Heart left ventricle (tissue), 16 donors: Measurements from ENCODE around the gene FOXE3. TPM values are rescaled to one million over a fixed set of nuclear protein-coding genes. Genes with fewer than 3 reads are reported as not detected.

Experiments used
- ATAC-seq, 4 donors: fragments of 200-7000 bp; cut with Tn5 transposase; one replicate each; pipeline ENCODE4 v1.9.1; 2020 to 2022; ENCODE audit warnings: moderate library complexity in 4 of 4, mild to moderate bottlenecking in 3 of 4, moderate number of reproducible peaks in 1 of 4
- DNase-seq, 5 donors: peaks; one replicate each; pipeline ENCODE4 v3.0.0-alpha.2; 2020
- H3K27ac ChIP-seq, 12 donors: fragments of 200-600 bp; sonication (generic) in 4 of 12; one replicate each; pipeline versions ENCODE4 v1.5.0 to v1.8.0; 2016 to 2022; ENCODE audit warnings: mild to moderate bottlenecking in 2 of 12
- H3K27me3 ChIP-seq, 9 donors: fragments of 200-600 bp; sonication (generic) in 2 of 9; one replicate each; pipeline versions ENCODE4 v1.5.1 to v1.8.0; 2016 to 2022; ENCODE audit warnings: mild to moderate bottlenecking in 3 of 9
- H3K36me3 ChIP-seq, 9 donors: fragments of 200-600 bp; sonication (generic) in 2 of 9; one replicate each; pipeline versions ENCODE4 v1.5.0 to v1.8.0; 2018 to 2022; ENCODE audit warnings: mild to moderate bottlenecking in 2 of 9
- H3K4me1 ChIP-seq, 12 donors: fragments of 200-600 bp; sonication (generic) in 4 of 12; one replicate each; pipeline versions ENCODE4 v1.5.0 to v1.8.0; 2016 to 2022; ENCODE audit warnings: mild to moderate bottlenecking in 3 of 12
- H3K4me3 ChIP-seq, 12 donors: fragments of 200-600 bp; sonication (generic) in 4 of 12; one replicate each; pipeline versions ENCODE4 v1.5.0 to v1.8.0; 2017 to 2022; ENCODE audit warnings: mild to moderate bottlenecking in 9 of 12, moderate library complexity in 4 of 12
- H3K9me3 ChIP-seq, 12 donors: fragments of 200-600 bp; sonication (generic) in 4 of 12; one replicate each; pipeline versions ENCODE4 v1.5.0 to v1.8.0; 2016 to 2022; ENCODE audit warnings: mild to moderate bottlenecking in 1 of 12
- CTCF ChIP-seq, 12 donors: fragments of 200-600 bp; sonication (generic) in 4 of 12; IDR thresholded peaks; one replicate each; pipeline versions ENCODE4 v1.5.0 to v1.8.0; 2018 to 2022; ENCODE audit warnings: antibody characterized with exemption in 12 of 12, mild to moderate bottlenecking in 5 of 12
- POLR2A ChIP-seq, 2 donors: fragments of 450-650 bp; IDR thresholded peaks; one replicate each; pipeline ENCODE4 v1.6.1; 2017; ENCODE audit warnings: antibody characterized with exemption in 2 of 2, mild to moderate bottlenecking in 2 of 2, moderate library complexity in 2 of 2
- WGBS, 4 donors: extraction: QIAGEN DNeasy Blood & Tissue Kit in 2 of 4; methylation state at CpG; one replicate each; pipeline versions ENCODE4 v1.1.5 to v1.1.7; 2013 to 2018; 5-methylcytosine and 5-hydroxymethylcytosine counted together
- intact Hi-C, 10 donors: fragments of 100-400 bp; cut with DNase I; formaldehyde crosslinking; loops; one replicate each; pipeline versions ENCODE4 v1.11.1 to v1.14.2; 2022
- polyA plus RNA-seq, 2 donors: library from polyadenylated mRNA; stranded (reverse); fragments of 200-250 nt; gene quantifications; one replicate each; pipeline ENCODE4 v1.2.3, GENCODE V29; 2013
- total RNA-seq, 9 donors: library from RNA; depleted of rRNA in 2 of 9; stranded (reverse); fragments of >200 nt in 2 of 9; fragmentation: NEBNext Ultra II Directional in 3 of 9; extraction: Animal tissue kit (Norgen Biotek cat#: 25700) in 3 of 9; gene quantifications; one replicate each; pipeline versions ENCODE4 v1.1.0 to v1.2.4, GENCODE V29; 2016 to 2023
- donor health status: ischemic (EF 13 %, LVEDD 7.1; RV severe dilation, severe dysfunction).
- donor health status: healthy with polysubstance abuse.
- donor health status: DM: no; HTN: yes; CAD: no.
- donor health status: DM: no; HTN: no; CAD: no.
- donor health status: ischemic (EF 25% LVEDD 6.9; RV normal size, moderate dysfunction).
- donor health status: ischemic (EF 25% LVEDD 5.7; RV mildly dilated, moderate dysfunction).
- donor health status: healthy.
- donor health status: DM: yes; HTN: yes; CAD: no.
- donor health status: ischemic (EF 35%, LVEDD 5.7; RV mildly dilated, moderate dysfunction).
- donor health status: nonischemic (EF 11% LVEDD 7.7; RV severe dilation, severe dysfunction).
- donor health status: DM: yes; HTN: yes; CAD: no.
- donor health status: PGD.
- donor health status: ischemic (EF 29% LVEDD 5.4; RV normal size, mild dysfunction).
- donor health status: nonischemic (EF 23%, LVEDD 6.1; RV moderate dilation, normal function).

Gene FOXE3
- total and polyA plus RNA-seq, 11 donors: not detected

DNA sequence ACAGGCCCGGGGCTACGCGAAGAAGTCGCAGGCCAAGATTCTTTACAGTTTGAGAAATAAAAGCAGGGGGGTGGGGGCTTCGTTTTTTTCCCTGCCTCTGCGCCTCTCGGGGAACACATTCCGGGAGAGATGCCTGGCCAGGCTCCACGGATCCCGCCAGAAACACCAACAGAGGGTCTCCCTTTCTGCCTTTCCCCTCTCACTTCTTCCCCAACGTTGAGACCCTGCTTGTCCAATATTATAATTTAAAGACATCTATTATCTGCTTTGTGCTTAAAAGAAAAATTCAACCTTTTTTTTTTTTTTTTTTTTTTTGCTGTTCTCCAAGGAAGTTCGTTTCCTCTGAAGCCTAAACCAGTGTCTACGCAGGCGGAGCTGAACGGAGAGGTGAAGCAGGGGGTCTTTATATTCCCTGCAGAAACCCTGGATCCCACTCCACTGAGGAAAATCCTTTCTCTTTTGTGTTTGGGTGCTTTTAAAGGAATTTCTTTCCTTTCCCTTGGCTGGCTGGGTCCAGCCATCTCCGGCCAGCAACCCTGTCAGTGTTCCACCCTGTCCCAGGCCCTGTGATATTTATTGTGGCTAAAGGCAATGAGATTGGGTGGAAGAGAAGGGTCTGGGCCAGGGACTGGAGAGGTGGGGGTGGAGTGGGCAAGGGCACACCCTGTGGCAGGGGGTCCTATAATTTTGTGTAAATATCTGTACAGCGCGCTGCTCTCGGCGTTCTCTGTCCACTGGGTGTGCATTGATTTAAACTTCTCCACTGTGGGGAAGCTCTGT lies 23.9 kb downstream of the FOXE3 start:
- H3K9me3 ChIP-seq: no peaks in the 10 kb centered on the region
- no peak overlapping the region for H3K27ac ChIP-seq
- no peaks in the 10 kb centered on the region for H3K36me3 ChIP-seq
- DNase-seq: no peak
- peaks cover 54 to 98% (median 87%) of the 10 kb centered on the region in 9 donors for H3K27me3 ChIP-seq
- WGBS, 4 donors: 54 to 68% (median 60%) methylated on average over 20 of the region's 20 CpGs
- intact Hi-C loops: loop anchor here in 1 of 10 donors (5.0 kb wide), 2 partner anchors 127 to 182 kb away; no protein-coding TSS in a partner anchor
- no peak for ATAC-seq
- H3K4me1 ChIP-seq: peaks cover 7 to 50% (median 22%) of the 10 kb centered on the region in 12 donors
- no peak for TF ChIP-seq CTCF (IDR thresholded peaks at IDR 0.05)
- no peak for TF ChIP-seq POLR2A (IDR thresholded peaks at IDR 0.05)
- H3K4me3 ChIP-seq: peak overlapping the region in 1 of 12 donors; percentile 75

GRCh38 chr1:47440599-47441081 lies 24.6 kb downstream of the FOXE3 start:
- 56 to 72% (median 63%) methylated on average over 5 of the region's 5 CpGs for WGBS, 4 donors
- no peak for DNase-seq
- H3K9me3 ChIP-seq: no peaks in the 10 kb centered on the region
- no peak for ATAC-seq
- H3K36me3 ChIP-seq: no peaks in the 10 kb centered on the region
- intact Hi-C loops: no loop called here
- no peak overlapping the region for H3K4me3 ChIP-seq
- TF ChIP-seq CTCF (IDR thresholded peaks at IDR 0.05) (no peak), POLR2A (IDR thresholded peaks at IDR 0.05) (no peak)
- peaks cover 8 to 55% (median 25%) of the 10 kb centered on the region in 12 donors for H3K4me1 ChIP-seq
- H3K27ac ChIP-seq: no peak overlapping the region
- H3K27me3 ChIP-seq: peaks cover 60 to 98% (median 87%) of the 10 kb centered on the region in 9 donors

GRCh38 chr1:47441450-47442106 lies 25.5 kb downstream of the FOXE3 start:
- Histone ChIP-seq H3K27me3 (peaks cover 67 to 98% (median 87%) of the 10 kb centered on the region in 9 donors), H3K4me1 (peaks cover 5 to 49% (median 21%) of the 10 kb centered on the region in 12 donors), H3K27ac (no peak overlapping the region), H3K9me3 (no peaks in the 10 kb centered on the region), H3K36me3 (no peaks in the 10 kb centered on the region), H3K4me3 (no peak overlapping the region)
- WGBS, 4 donors: 83 to 84% (median 83%) methylated on average over 3 of the region's 3 CpGs
- intact Hi-C loops: no loop called here
- TF ChIP-seq CTCF (IDR thresholded peaks at IDR 0.05) (no peak), POLR2A (IDR thresholded peaks at IDR 0.05) (no peak)
- ATAC-seq (no peak), DNase-seq (no peak)

DNA sequence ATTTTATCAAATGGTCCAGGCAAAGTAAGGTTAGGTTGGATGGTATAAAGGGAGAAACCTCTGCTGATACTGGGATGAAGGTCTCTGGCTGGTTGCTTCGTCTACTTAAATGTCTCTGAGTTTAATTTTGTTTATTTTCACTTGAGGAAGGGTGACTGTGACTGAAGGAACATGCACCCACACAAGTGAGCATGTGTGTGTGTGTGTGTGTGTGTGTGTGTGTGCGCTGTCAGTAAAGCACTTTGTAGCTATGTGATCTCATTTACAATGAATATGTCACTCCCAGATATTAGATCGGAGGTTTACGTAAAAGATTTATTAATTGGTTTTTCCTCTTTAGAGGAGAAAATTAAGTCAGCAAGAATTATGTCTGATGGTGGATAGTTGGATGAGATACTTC lies 26.1 kb downstream of the FOXE3 start:
- peaks cover 67 to 98% (median 88%) of the 10 kb centered on the region in 9 donors for H3K27me3 ChIP-seq
- DNase-seq: no peak
- H3K27ac ChIP-seq: no peak overlapping the region
- TF ChIP-seq CTCF (IDR thresholded peaks at IDR 0.05): no peak
- no peak for TF ChIP-seq POLR2A (IDR thresholded peaks at IDR 0.05)
- WGBS, 4 donors: 69 to 85% (median 73%) methylated on average over 4 of the region's 4 CpGs
- ATAC-seq: no peak
- no peaks in the 10 kb centered on the region for H3K36me3 ChIP-seq
- intact Hi-C loops: no loop called here
- H3K4me3 ChIP-seq: no peak overlapping the region
- peaks cover 0 to 43% (median 16%) of the 10 kb centered on the region in 12 donors for H3K4me1 ChIP-seq
- H3K9me3 ChIP-seq: no peaks in the 10 kb centered on the region
